Measurements from ENCODE around the gene KRT24. TPM values are rescaled to one million over a fixed set of nuclear protein-coding genes. Genes with fewer than 3 reads are reported as not detected.
A peak's percentile ranks its signal among the peaks of the same experiment; 100 is the strongest.

KRT24 gene
- total and polyA plus RNA-seq, 2 donors (not counting 1 experiment from before 2014, with no cell fraction given): not detected

- Histone ChIP-seq H3K9ac (ENCODE audit: insufficient read depth, low read length) (no peak overlapping the region), H3K27ac (ENCODE audit: insufficient read depth, low read length) (no peak overlapping the region), H3K36me3 (ENCODE audit: control insufficient read depth, insufficient read depth, low read length) (no peaks in the 10 kb centered on the region), H3K27me3 (ENCODE audit: control insufficient read depth, insufficient read depth, low read length) (no peaks in the 10 kb centered on the region), H3K79me2 (ENCODE audit: control insufficient read depth, insufficient read depth, low read length) (no peaks in the 10 kb centered on the region), H3K9me3 (ENCODE audit: control insufficient read depth, insufficient read depth, low read depth, low read length) (no peaks in the 10 kb centered on the region), H2AFZ (ENCODE audit: low read length) (no peak overlapping the region), H4K20me1 (ENCODE audit: control insufficient read depth, extremely low read depth, insufficient read depth, low read length) (no peaks in the 10 kb centered on the region), H3K4me2 (ENCODE audit: extremely low read depth, insufficient read depth, low read length) (no peak overlapping the region), H3K4me1 (ENCODE audit: control insufficient read depth, extremely low read depth, insufficient read depth, low read length) (no peaks in the 10 kb centered on the region), H3K4me3 (replicated peaks in 1 of 4; ENCODE audit: control extremely low read depth in 1 of 4, insufficient read depth in 1 of 4, low read depth in 3 of 4, low read length in 4 of 4) (no peak overlapping the region)
- no peak for DNase-seq (ENCODE audit: low read depth in 2 of 2)
- TF ChIP-seq CTCF (conservative IDR thresholded peaks at IDR 0.05 in 1 of 2, IDR thresholded peaks at IDR 0.05 in 1 of 2; ENCODE audit: low read depth in 1 of 2, low read length in 2 of 2) (no peak), EZH2 (IDR thresholded peaks at IDR 0.05; ENCODE audit: low read length, missing control alignments) (no peak)
These were observed 27.4 kb upstream of the KRT24 start for GRCh38 chr17:40730970-40731369.

GRCh38 chr17:40727447-40728231 lies 24.1 kb upstream of the KRT24 start:
- Histone ChIP-seq H3K4me1 (ENCODE audit: control insufficient read depth, extremely low read depth, insufficient read depth, low read length) (no peaks in the 10 kb centered on the region), H3K9ac (ENCODE audit: insufficient read depth, low read length) (no peak overlapping the region), H3K36me3 (ENCODE audit: control insufficient read depth, insufficient read depth, low read length) (no peaks in the 10 kb centered on the region), H3K4me2 (ENCODE audit: extremely low read depth, insufficient read depth, low read length) (no peak overlapping the region), H3K27ac (ENCODE audit: insufficient read depth, low read length) (no peak overlapping the region), H3K27me3 (ENCODE audit: control insufficient read depth, insufficient read depth, low read length) (peaks cover 3% of the 10 kb centered on the region), H4K20me1 (ENCODE audit: control insufficient read depth, extremely low read depth, insufficient read depth, low read length) (no peaks in the 10 kb centered on the region), H2AFZ (ENCODE audit: low read length) (no peak overlapping the region), H3K9me3 (ENCODE audit: control insufficient read depth, insufficient read depth, low read depth, low read length) (no peaks in the 10 kb centered on the region), H3K79me2 (ENCODE audit: control insufficient read depth, insufficient read depth, low read length) (no peaks in the 10 kb centered on the region), H3K4me3 (replicated peaks in 1 of 4; ENCODE audit: control extremely low read depth in 1 of 4, insufficient read depth in 1 of 4, low read depth in 3 of 4, low read length in 4 of 4) (no peak overlapping the region)
- TF ChIP-seq EZH2 (IDR thresholded peaks at IDR 0.05; ENCODE audit: low read length, missing control alignments): no peak
- no peak for TF ChIP-seq CTCF (conservative IDR thresholded peaks at IDR 0.05 in 1 of 2, IDR thresholded peaks at IDR 0.05 in 1 of 2; ENCODE audit: low read depth in 1 of 2, low read length in 2 of 2)
- peak; percentile 42 to 78 for DNase-seq (ENCODE audit: low read depth in 2 of 2)

GRCh38 chr17:40726919-40727318 lies 23.4 kb upstream of the KRT24 start:
- DNase-seq (ENCODE audit: low read depth in 2 of 2): peak; percentile 6 to 21
- TF ChIP-seq CTCF (conservative IDR thresholded peaks at IDR 0.05 in 1 of 2, IDR thresholded peaks at IDR 0.05 in 1 of 2; ENCODE audit: low read depth in 1 of 2, low read length in 2 of 2) (peak; percentile 17 to 41), EZH2 (IDR thresholded peaks at IDR 0.05; ENCODE audit: low read length, missing control alignments) (no peak)
- Histone ChIP-seq H3K9me3 (ENCODE audit: control insufficient read depth, insufficient read depth, low read depth, low read length) (no peaks in the 10 kb centered on the region), H3K36me3 (ENCODE audit: control insufficient read depth, insufficient read depth, low read length) (no peaks in the 10 kb centered on the region), H4K20me1 (ENCODE audit: control insufficient read depth, extremely low read depth, insufficient read depth, low read length) (no peaks in the 10 kb centered on the region), H3K79me2 (ENCODE audit: control insufficient read depth, insufficient read depth, low read length) (no peaks in the 10 kb centered on the region), H3K4me2 (ENCODE audit: extremely low read depth, insufficient read depth, low read length) (no peak overlapping the region), H3K27me3 (ENCODE audit: control insufficient read depth, insufficient read depth, low read length) (peaks cover 3% of the 10 kb centered on the region), H3K4me3 (replicated peaks in 1 of 4; ENCODE audit: control extremely low read depth in 1 of 4, insufficient read depth in 1 of 4, low read depth in 3 of 4, low read length in 4 of 4) (no peak overlapping the region), H3K4me1 (ENCODE audit: control insufficient read depth, extremely low read depth, insufficient read depth, low read length) (no peaks in the 10 kb centered on the region), H3K27ac (ENCODE audit: insufficient read depth, low read length) (no peak overlapping the region), H3K9ac (ENCODE audit: insufficient read depth, low read length) (no peak overlapping the region), H2AFZ (ENCODE audit: low read length) (no peak overlapping the region)

All from fibroblast of lung (primary cell).